ENCODE data around the gene DSC2.

Gene DSC2

DNA sequence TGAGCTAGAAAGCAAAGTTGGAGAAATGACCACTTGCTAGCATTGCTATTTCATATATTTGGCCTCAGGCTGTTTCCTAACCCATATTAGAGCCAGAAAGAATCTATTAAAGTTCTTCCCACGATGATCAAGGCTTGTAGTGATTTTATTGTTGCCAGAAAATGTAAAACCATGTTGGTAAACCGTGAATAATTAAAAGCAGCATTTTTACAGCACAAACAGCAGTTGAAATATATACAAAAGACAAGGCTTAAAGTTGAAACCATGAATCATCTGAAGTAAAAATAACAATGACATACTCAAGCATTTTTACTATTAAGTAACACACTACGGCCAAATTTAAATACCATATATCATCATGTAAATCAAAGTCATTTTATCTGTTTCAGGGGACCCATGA is 32.0 kb downstream of the DSC2 start:
- no peak overlapping the region for H3K27ac ChIP-seq
- no peak overlapping the region for H3K4me3 ChIP-seq (ENCODE audit: low read depth, low read length)
- H3K9ac ChIP-seq = no peak overlapping the region
- no peak overlapping the region for H3K4me2 ChIP-seq (ENCODE audit: low read length)
- H3K9me3 ChIP-seq (ENCODE audit: control insufficient read depth, low read length) = no peaks in the 10 kb centered on the region
- peaks cover 7% of the 10 kb centered on the region for H3K4me1 ChIP-seq
- H3K79me2 ChIP-seq = no peaks in the 10 kb centered on the region
- H3K27me3 ChIP-seq (ENCODE audit: control insufficient read depth, insufficient read depth, low read length) = no peaks in the 10 kb centered on the region
- no peak overlapping the region for H2AFZ ChIP-seq
- no peaks in the 10 kb centered on the region for H3K36me3 ChIP-seq (ENCODE audit: control insufficient read depth, insufficient read depth, low read length)
- TF ChIP-seq, protein P1, sequence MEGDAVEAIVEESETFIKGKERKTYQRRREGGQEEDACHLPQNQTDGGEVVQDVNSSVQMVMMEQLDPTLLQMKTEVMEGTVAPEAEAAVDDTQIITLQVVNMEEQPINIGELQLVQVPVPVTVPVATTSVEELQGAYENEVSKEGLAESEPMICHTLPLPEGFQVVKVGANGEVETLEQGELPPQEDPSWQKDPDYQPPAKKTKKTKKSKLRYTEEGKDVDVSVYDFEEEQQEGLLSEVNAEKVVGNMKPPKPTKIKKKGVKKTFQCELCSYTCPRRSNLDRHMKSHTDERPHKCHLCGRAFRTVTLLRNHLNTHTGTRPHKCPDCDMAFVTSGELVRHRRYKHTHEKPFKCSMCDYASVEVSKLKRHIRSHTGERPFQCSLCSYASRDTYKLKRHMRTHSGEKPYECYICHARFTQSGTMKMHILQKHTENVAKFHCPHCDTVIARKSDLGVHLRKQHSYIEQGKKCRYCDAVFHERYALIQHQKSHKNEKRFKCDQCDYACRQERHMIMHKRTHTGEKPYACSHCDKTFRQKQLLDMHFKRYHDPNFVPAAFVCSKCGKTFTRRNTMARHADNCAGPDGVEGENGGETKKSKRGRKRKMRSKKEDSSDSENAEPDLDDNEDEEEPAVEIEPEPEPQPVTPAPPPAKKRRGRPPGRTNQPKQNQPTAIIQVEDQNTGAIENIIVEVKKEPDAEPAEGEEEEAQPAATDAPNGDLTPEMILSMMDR (IDR thresholded peaks at IDR 0.05) = no peak

DNA sequence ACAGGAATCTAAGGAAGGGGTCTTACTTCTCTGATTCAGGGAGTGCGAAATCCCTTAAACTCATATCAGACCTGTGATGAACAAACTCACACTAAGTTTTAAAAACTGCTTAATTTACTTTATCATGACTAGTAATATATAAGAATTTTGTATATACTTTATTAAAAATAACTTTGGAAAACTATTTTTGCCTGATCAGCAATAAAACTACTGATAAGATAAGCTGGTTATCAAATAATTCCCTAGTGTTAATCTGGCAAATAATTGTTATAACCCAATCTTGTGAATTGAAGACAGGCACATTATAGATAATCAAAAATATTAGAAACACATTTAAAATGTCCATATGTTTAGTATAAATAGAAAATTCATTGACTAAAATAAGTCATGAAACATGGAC is 36.0 kb downstream of the DSC2 start:
- no peaks in the 10 kb centered on the region for H3K79me2 ChIP-seq
- no peak overlapping the region for H2AFZ ChIP-seq
- H3K9ac ChIP-seq = no peak overlapping the region
- no peak overlapping the region for H3K4me2 ChIP-seq (ENCODE audit: low read length)
- TF ChIP-seq, protein P1 (IDR thresholded peaks at IDR 0.05) = no peak
- H3K4me1 ChIP-seq = peaks cover 9% of the 10 kb centered on the region
- no peak overlapping the region for H3K27ac ChIP-seq
- H3K4me3 ChIP-seq (ENCODE audit: low read depth, low read length) = no peak overlapping the region
- H3K9me3 ChIP-seq (ENCODE audit: control insufficient read depth, low read length) = no peaks in the 10 kb centered on the region
- H3K36me3 ChIP-seq (ENCODE audit: control insufficient read depth, insufficient read depth, low read length) = no peaks in the 10 kb centered on the region
- H3K27me3 ChIP-seq (ENCODE audit: control insufficient read depth, insufficient read depth, low read length) = no peaks in the 10 kb centered on the region

DNA sequence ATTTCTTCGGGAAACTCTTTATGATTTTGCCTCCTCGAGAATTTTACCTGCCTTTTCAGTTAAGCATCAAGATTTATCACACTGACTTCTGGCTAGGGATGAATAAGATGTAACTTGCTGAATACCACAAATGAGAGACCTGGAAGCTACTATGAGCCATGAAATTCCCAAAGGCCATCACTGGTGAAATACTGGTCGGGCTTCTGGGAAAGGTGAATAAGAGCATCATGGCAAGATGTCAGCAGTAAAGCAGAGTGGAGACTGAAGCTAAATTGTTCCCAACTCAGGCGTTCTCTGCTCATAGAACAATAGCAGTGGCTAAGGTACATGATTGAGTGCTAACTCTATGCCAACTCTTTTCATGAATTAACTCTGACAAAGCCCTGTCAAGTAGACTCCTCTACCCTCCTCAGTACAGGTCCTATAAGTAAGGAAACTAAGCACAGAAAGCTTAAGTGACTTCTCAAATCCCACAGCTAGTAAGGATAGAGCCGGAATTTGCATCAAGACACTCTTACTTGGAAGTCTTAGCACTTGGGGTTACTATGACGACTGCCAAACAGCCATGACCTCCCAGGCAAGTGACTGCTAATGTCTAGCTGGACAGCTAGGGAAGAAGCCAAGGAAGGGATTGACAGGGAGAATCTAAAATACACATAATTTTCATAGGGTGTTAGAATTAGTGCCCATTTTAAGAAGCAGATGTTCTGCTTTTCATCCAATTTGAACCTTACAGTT is 37.0 kb downstream of the DSC2 start:
- Histone ChIP-seq H3K4me1 (peaks cover 9% of the 10 kb centered on the region), H3K36me3 (ENCODE audit: control insufficient read depth, insufficient read depth, low read length) (no peaks in the 10 kb centered on the region), H3K27me3 (ENCODE audit: control insufficient read depth, insufficient read depth, low read length) (no peaks in the 10 kb centered on the region), H3K27ac (peak overlapping the region; percentile 31), H3K9ac (no peak overlapping the region), H3K9me3 (ENCODE audit: control insufficient read depth, low read length) (no peaks in the 10 kb centered on the region), H3K79me2 (no peaks in the 10 kb centered on the region), H2AFZ (no peak overlapping the region), H3K4me2 (ENCODE audit: low read length) (no peak overlapping the region), H3K4me3 (ENCODE audit: low read depth, low read length) (no peak overlapping the region)
- TF ChIP-seq, protein P1 (IDR thresholded peaks at IDR 0.05) = no peak

DNA sequence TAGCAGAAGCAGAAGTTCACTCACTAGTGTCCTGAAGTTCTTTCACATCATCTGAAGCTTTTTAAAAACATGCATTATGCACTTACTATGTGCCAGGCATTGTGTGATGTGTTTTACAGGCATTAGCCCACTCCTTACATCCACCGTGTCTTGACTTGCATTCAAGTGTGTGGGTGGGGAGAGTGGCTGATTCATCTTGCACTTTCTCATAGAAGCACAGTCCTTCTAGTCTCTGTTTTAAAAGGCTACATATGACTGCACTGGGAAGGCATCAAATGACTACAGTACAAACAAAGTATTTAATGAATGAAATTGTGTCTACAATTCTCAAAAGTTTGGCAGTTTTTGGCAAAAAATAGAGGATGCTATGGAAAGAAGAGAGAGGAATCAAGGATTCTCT is 38.1 kb downstream of the DSC2 start:
- Histone ChIP-seq H2AFZ (no peak overlapping the region), H3K4me3 (ENCODE audit: low read depth, low read length) (no peak overlapping the region), H3K9ac (no peak overlapping the region), H3K9me3 (ENCODE audit: control insufficient read depth, low read length) (no peaks in the 10 kb centered on the region), H3K36me3 (ENCODE audit: control insufficient read depth, insufficient read depth, low read length) (no peaks in the 10 kb centered on the region), H3K4me2 (ENCODE audit: low read length) (no peak overlapping the region), H3K27ac (no peak overlapping the region), H3K79me2 (no peaks in the 10 kb centered on the region), H3K27me3 (ENCODE audit: control insufficient read depth, insufficient read depth, low read length) (no peaks in the 10 kb centered on the region), H3K4me1 (peaks cover 9% of the 10 kb centered on the region)
- TF ChIP-seq, protein P1 (IDR thresholded peaks at IDR 0.05) = no peak

DNA sequence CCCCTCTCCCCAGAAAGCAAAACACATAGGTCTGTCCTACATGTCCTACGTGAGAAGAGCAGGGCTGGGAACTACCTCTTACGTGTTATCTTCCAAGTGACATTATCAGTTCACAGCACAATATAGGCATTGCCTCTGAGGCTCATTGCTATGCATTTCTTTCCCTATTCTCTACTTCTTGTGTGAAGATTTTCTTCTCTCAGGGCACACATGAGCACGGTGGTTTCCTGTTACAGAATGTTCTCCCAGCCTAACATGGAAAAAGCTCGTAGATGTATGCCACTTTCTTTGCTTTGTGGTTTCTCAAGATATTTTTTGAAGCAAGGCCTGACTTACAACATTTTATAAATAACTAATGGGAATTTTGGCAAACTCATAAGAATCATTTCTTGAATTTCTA is 40.3 kb downstream of the DSC2 start:
- Histone ChIP-seq H3K27ac (no peak overlapping the region), H3K36me3 (ENCODE audit: control insufficient read depth, insufficient read depth, low read length) (no peaks in the 10 kb centered on the region), H3K9ac (no peak overlapping the region), H3K4me2 (ENCODE audit: low read length) (no peak overlapping the region), H3K4me1 (peaks cover 9% of the 10 kb centered on the region), H3K9me3 (ENCODE audit: control insufficient read depth, low read length) (no peaks in the 10 kb centered on the region), H2AFZ (no peak overlapping the region), H3K4me3 (ENCODE audit: low read depth, low read length) (no peak overlapping the region), H3K79me2 (no peaks in the 10 kb centered on the region), H3K27me3 (ENCODE audit: control insufficient read depth, insufficient read depth, low read length) (no peaks in the 10 kb centered on the region)
- TF ChIP-seq, protein P1 (IDR thresholded peaks at IDR 0.05) = no peak
